ENCODE data around the gene ZNF761.
"Not testable (repeated sequence)": the region's sequence is repeated elsewhere in the genome, so short reads cannot be mapped to it uniquely, and the experiment has no call there.

Gene ZNF761

GRCh38 chr19:53455828-53456227 lies 24.0 kb downstream of the ZNF761 start:
- Histone ChIP-seq H3K4me1 (ENCODE audit: control insufficient read depth, low read length) (no peaks in the 10 kb centered on the region), H3K9me2 (replicated peaks; ENCODE audit: control insufficient read depth, low read length) (no peaks in the 10 kb centered on the region), H4K20me1 (ENCODE audit: control insufficient read depth, insufficient read depth, low read depth, low read length) (no peaks in the 10 kb centered on the region), H3K36me3 (ENCODE audit: control insufficient read depth, low read length) (peaks cover 62% of the 10 kb centered on the region), H3K27me3 (ENCODE audit: control insufficient read depth, low read length) (no peaks in the 10 kb centered on the region), H3K4me3 (ENCODE audit: low read length) (no peak overlapping the region), H3K4me2 (ENCODE audit: low read length) (no peak overlapping the region), H3K27ac (ENCODE audit: low read depth, low read length) (no peak overlapping the region), H3K9me3 (ENCODE audit: control insufficient read depth, insufficient read depth, low read length) (peaks cover 52% of the 10 kb centered on the region), H3F3A (ENCODE audit: control insufficient read depth, insufficient read depth) (no peaks in the 10 kb centered on the region), H3K79me2 (ENCODE audit: control insufficient read depth, low read length) (no peaks in the 10 kb centered on the region)
- TF ChIP-seq EZH2phosphoT487 (IDR thresholded peaks at IDR 0.05; ENCODE audit: borderline replicate concordance, low read length) (no peak), CTCF (IDR thresholded peaks at IDR 0.05; ENCODE audit: low read depth, low read length, poor library complexity, severe bottlenecking) (no peak)

GRCh38 chr19:53460131-53460721 lies 28.4 kb downstream of the ZNF761 start:
- H3K4me2 ChIP-seq (ENCODE audit: low read length): not testable (repeated sequence)

GRCh38 chr19:53461866-53462265 lies 30.1 kb downstream of the ZNF761 start:
- Histone ChIP-seq H3K4me3 (ENCODE audit: low read length) (no peak overlapping the region), H3K27ac (ENCODE audit: low read depth, low read length) (no peak overlapping the region), H3K36me3 (ENCODE audit: control insufficient read depth, low read length) (peaks cover 7% of the 10 kb centered on the region), H3K9me2 (replicated peaks; ENCODE audit: control insufficient read depth, low read length) (no peaks in the 10 kb centered on the region), H3K27me3 (ENCODE audit: control insufficient read depth, low read length) (no peaks in the 10 kb centered on the region), H3K4me2 (ENCODE audit: low read length) (no peak overlapping the region), H3K79me2 (ENCODE audit: control insufficient read depth, low read length) (no peaks in the 10 kb centered on the region), H3F3A (ENCODE audit: control insufficient read depth, insufficient read depth) (no peaks in the 10 kb centered on the region), H3K4me1 (ENCODE audit: control insufficient read depth, low read length) (no peaks in the 10 kb centered on the region), H3K9me3 (ENCODE audit: control insufficient read depth, insufficient read depth, low read length) (peaks cover 25% of the 10 kb centered on the region; the same call in 1 of the 2 replicates), H4K20me1 (ENCODE audit: control insufficient read depth, insufficient read depth, low read depth, low read length) (no peaks in the 10 kb centered on the region)
- TF ChIP-seq CTCF (IDR thresholded peaks at IDR 0.05; ENCODE audit: low read depth, low read length, poor library complexity, severe bottlenecking): no peak
- TF ChIP-seq EZH2phosphoT487 (IDR thresholded peaks at IDR 0.05; ENCODE audit: borderline replicate concordance, low read length): no peak

More at GRCh38 chr19:53460131-53460721, 28.4 kb downstream of the ZNF761 start:
- H3K27ac ChIP-seq (ENCODE audit: low read depth, low read length); H4K20me1 ChIP-seq (ENCODE audit: control insufficient read depth, insufficient read depth, low read depth, low read length); H3F3A ChIP-seq (ENCODE audit: control insufficient read depth, insufficient read depth); H3K4me1 ChIP-seq (ENCODE audit: control insufficient read depth, low read length); H3K9me2 ChIP-seq (replicated peaks; ENCODE audit: control insufficient read depth, low read length); H3K79me2 ChIP-seq (ENCODE audit: control insufficient read depth, low read length); H3K4me3 ChIP-seq (ENCODE audit: low read length); H3K27me3 ChIP-seq (ENCODE audit: control insufficient read depth, low read length): not testable (repeated sequence)
- peaks cover 23% of the 10 kb centered on the region for H3K36me3 ChIP-seq (ENCODE audit: control insufficient read depth, low read length)
- peaks cover 39% of the 10 kb centered on the region for H3K9me3 ChIP-seq (ENCODE audit: control insufficient read depth, insufficient read depth, low read length)

- Histone ChIP-seq H3K4me2 (ENCODE audit: low read length) (no peak overlapping the region), H3K9me3 (ENCODE audit: control insufficient read depth, insufficient read depth, low read length) (peaks cover 18% of the 10 kb centered on the region; the same call in 1 of the 2 replicates), H3K4me3 (ENCODE audit: low read length) (no peak overlapping the region), H3K36me3 (ENCODE audit: control insufficient read depth, low read length) (no peaks in the 10 kb centered on the region; the same call in 1 of the 2 replicates), H3K27me3 (ENCODE audit: control insufficient read depth, low read length) (no peaks in the 10 kb centered on the region), H3K4me1 (ENCODE audit: control insufficient read depth, low read length) (peaks cover 3% of the 10 kb centered on the region; the same call in 1 of the 2 replicates), H3F3A (ENCODE audit: control insufficient read depth, insufficient read depth) (no peaks in the 10 kb centered on the region), H4K20me1 (ENCODE audit: control insufficient read depth, insufficient read depth, low read depth, low read length) (no peaks in the 10 kb centered on the region), H3K27ac (ENCODE audit: low read depth, low read length) (no peak overlapping the region), H3K79me2 (ENCODE audit: control insufficient read depth, low read length) (no peaks in the 10 kb centered on the region), H3K9me2 (replicated peaks; ENCODE audit: control insufficient read depth, low read length) (no peaks in the 10 kb centered on the region)
- TF ChIP-seq EZH2phosphoT487 (IDR thresholded peaks at IDR 0.05; ENCODE audit: borderline replicate concordance, low read length) (no peak), CTCF (IDR thresholded peaks at IDR 0.05; ENCODE audit: low read depth, low read length, poor library complexity, severe bottlenecking) (no peak)
Measured at GRCh38 chr19:53462861-53463260, 31.1 kb downstream of the ZNF761 start.
